HG02588 (cell line): ENCODE data around the gene NPTX2.

ENCODE experiments used
- ATAC-seq: cut with Tn5 transposase; IDR thresholded peaks from one replicate; pipeline ENCODE4 v1.9.1; 2021; ENCODE audit warnings: mild to moderate bottlenecking, moderate library complexity; ENCODE audit not compliant: unreplicated experiment

Gene NPTX2

GRCh38 chr7:98653601-98654310 lies 36.7 kb downstream of the NPTX2 start:
- no peak for ATAC-seq

GRCh38 chr7:98654524-98655272 lies 37.6 kb downstream of the NPTX2 start:
- no peak for ATAC-seq

- no peak for ATAC-seq
Measured at GRCh38 chr7:98655611-98656010, 38.5 kb downstream of the NPTX2 start.

GRCh38 chr7:98656899-98657298 lies 39.8 kb downstream of the NPTX2 start:
- no peak for ATAC-seq

GRCh38 chr7:98657736-98658135 lies 40.7 kb downstream of the NPTX2 start:
- no peak for ATAC-seq

- ATAC-seq: no peak
Measured at GRCh38 chr7:98659756-98660155, 42.7 kb downstream of the NPTX2 start.

- ATAC-seq: no peak
Measured at GRCh38 chr7:98661607-98662006, 44.5 kb downstream of the NPTX2 start.

GRCh38 chr7:98662289-98662688 lies 45.2 kb downstream of the NPTX2 start:
- ATAC-seq: no peak

- no peak for ATAC-seq
Measured at GRCh38 chr7:98664882-98665281, 47.8 kb downstream of the NPTX2 start.

GRCh38 chr7:98668255-98668654 lies 51.2 kb downstream of the NPTX2 start:
- no peak for ATAC-seq

GRCh38 chr7:98669329-98670000 lies 52.4 kb downstream of the NPTX2 start:
- ATAC-seq: no peak

- ATAC-seq: no peak
Measured at GRCh38 chr7:98670186-98670585, 53.1 kb downstream of the NPTX2 start.

- no peak for ATAC-seq
Measured at GRCh38 chr7:98671733-98672331, 54.7 kb downstream of the NPTX2 start.

- ATAC-seq: no peak
Measured at GRCh38 chr7:98674461-98674860, 57.4 kb downstream of the NPTX2 start.

- ATAC-seq: no peak
Measured at GRCh38 chr7:98674881-98675280, 57.8 kb downstream of the NPTX2 start.

GRCh38 chr7:98678215-98678614 lies 61.1 kb downstream of the NPTX2 start:
- no peak for ATAC-seq
